ENCODE measurements around the gene KLF11.

KLF11 gene

DNA sequence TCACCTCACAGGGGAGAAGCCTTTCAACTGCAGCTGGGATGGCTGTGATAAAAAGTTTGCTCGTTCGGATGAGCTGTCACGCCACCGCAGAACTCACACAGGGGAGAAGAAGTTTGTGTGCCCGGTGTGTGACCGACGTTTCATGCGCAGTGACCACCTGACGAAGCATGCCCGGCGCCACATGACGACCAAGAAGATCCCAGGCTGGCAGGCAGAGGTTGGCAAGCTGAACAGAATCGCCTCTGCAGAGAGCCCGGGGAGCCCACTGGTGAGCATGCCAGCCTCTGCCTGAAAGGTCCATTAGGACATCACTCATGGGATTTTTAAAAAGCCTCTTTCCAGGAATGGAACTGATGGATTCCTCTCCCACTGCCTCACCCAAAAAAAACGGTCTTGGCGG, 8.9 kb downstream of the KLF11 start:
- TF ChIP-seq Cebpa-rat (IDR thresholded peaks at IDR 0.05) = no peak
- Histone ChIP-seq H3K36me3 (peaks cover 13 to 72% (median 56%) of the 10 kb centered on the region in 11 experiments), H3K4me1 (peaks cover 43 to 67% (median 54%) of the 10 kb centered on the region in 10 experiments), H3K27ac (peak overlapping the region in 1 of 11 experiments; percentile 10; a peak in 1 of 22 replicates), H3K4me3 (no peak overlapping the region), H4K20me1 (peaks cover 10 to 72% (median 19%) of the 10 kb centered on the region in 11 experiments; a peak in 14 of 22 replicates), H3K27me3 (peaks cover 0 to 5% (median 0%) of the 10 kb centered on the region in 11 experiments; a peak in 1 of 22 replicates), H3K9ac (peak overlapping the region in 8 of 11 experiments; percentile 10 to 56 (median 28); a peak in 11 of 22 replicates), H3K9me3 (replicated peaks in 1 of 11) (0 out of 22 replicates have a peak, but pooled peaks cover 0 to 3% (median 0%) of the 10 kb centered on the region in 11 experiments), H3K4me2 (peak overlapping the region; percentile 58 to 88 (median 71))

DNA sequence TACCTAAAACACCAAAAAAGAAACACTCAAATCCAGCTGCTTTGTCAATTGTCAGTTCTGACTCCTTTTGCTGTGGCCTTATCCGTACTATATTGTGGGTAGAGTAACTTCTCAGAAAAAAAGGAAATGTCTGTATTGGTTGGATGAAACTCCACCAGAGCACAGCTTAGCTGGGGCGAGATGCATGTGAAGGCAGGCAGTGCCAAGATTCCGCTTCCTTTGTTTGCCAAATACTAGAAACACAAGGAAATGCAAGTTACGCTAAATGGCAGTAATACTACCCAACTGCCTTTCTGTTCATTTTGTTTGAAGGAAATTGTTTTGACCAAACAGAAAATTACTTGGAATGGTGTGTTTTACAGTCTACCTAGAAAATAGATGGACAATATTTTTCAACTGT, 10.0 kb downstream of the KLF11 start:
- Histone ChIP-seq H4K20me1 (peaks cover 2 to 61% (median 13%) of the 10 kb centered on the region in 11 experiments; a peak in 14 of 22 replicates), H3K4me2 (peak overlapping the region; percentile 58 to 88 (median 71)), H3K27ac (peak overlapping the region in 7 of 11 experiments; percentile 9 to 37 (median 14); a peak in 10 of 22 replicates)

DNA sequence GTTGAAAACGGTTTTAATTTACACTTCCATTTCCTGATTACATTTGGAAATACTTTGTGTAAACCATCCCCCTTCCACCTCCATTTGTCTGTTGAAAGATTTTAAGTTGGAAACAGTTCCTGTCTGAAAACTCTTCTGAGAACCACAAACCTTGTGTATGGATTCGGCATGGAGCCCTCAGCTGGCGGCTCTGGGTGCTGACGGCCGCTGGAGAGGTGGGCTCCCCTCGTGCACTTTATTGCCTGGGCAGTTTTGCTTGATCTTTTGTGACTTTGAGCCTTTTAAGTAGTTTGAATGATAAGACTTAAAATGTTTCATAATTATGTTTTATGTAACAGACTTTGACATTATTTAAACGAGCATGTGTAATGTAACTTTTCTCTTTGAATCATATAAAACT, 11.1 kb downstream of the KLF11 start:
- Histone ChIP-seq H4K20me1 (peaks cover 0 to 52% (median 6%) of the 10 kb centered on the region in 11 experiments; a peak in 9 of 22 replicates), H3K36me3 (peaks cover 0 to 52% (median 38%) of the 10 kb centered on the region in 11 experiments; a peak in 19 of 22 replicates), H3K27ac (no peak overlapping the region), H3K4me2 (peak overlapping the region in 6 of 11 experiments; percentile 59 to 77 (median 69); a peak in 5 of 22 replicates), H3K9me3 (replicated peaks in 1 of 11) (0 out of 22 replicates have a peak, but pooled peaks cover 0 to 3% (median 0%) of the 10 kb centered on the region in 11 experiments), H3K9ac (no peak overlapping the region), H3K27me3 (peaks cover 0 to 5% (median 0%) of the 10 kb centered on the region in 11 experiments; a peak in 1 of 22 replicates), H3K4me1 (peaks cover 46 to 61% (median 54%) of the 10 kb centered on the region in 10 experiments), H3K4me3 (no peak overlapping the region)
- TF ChIP-seq Cebpa-rat (IDR thresholded peaks at IDR 0.05) = no peak

More for the DNA sequence above, 10.0 kb downstream of the KLF11 start:
- Histone ChIP-seq H3K27me3 (peaks cover 0 to 5% (median 0%) of the 10 kb centered on the region in 11 experiments; a peak in 1 of 22 replicates), H3K4me3 (no peak overlapping the region), H3K4me1 (peaks cover 48 to 67% (median 59%) of the 10 kb centered on the region in 10 experiments), H3K9ac (peak overlapping the region in 6 of 11 experiments; percentile 0 to 51 (median 8); a peak in 5 of 22 replicates), H3K36me3 (peaks cover 2 to 61% (median 45%) of the 10 kb centered on the region in 11 experiments), H3K9me3 (replicated peaks in 1 of 11) (0 out of 22 replicates have a peak, but pooled peaks cover 0 to 3% (median 0%) of the 10 kb centered on the region in 11 experiments)
- TF ChIP-seq Cebpa-rat (IDR thresholded peaks at IDR 0.05) = no peak

DNA sequence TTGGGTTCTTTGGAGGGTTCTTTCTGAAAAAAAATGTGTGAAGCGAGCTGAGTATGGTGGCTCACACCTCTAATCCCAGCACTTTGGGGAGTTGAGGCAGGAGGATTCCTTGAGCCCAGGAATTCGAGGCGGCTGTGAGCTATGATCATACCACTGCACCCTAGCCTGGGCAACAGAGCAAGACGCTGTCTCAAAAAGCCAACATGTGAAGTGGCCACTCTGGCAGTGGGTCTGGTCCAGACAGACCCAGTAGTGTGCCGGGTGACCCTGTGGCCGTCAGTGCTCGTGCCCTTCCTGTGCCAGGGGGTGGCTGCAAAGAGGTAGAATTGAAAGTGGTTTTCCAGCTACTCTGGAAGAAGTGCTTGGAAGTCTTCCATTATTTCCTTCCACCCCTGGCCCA, 11.6 kb downstream of the KLF11 start:
- 0 out of 22 replicates have a peak, but pooled peaks cover 0 to 3% (median 0%) of the 10 kb centered on the region in 11 experiments for H3K9me3 ChIP-seq (replicated peaks in 1 of 11)
- H3K9ac ChIP-seq = no peak overlapping the region
- peaks cover 0 to 5% (median 0%) of the 10 kb centered on the region in 11 experiments; a peak in 1 of 22 replicates for H3K27me3 ChIP-seq
- H3K27ac ChIP-seq = no peak overlapping the region
- H4K20me1 ChIP-seq = peaks cover 0 to 47% (median 3%) of the 10 kb centered on the region in 11 experiments; a peak in 7 of 22 replicates
- H3K4me1 ChIP-seq = peaks cover 45 to 61% (median 53%) of the 10 kb centered on the region in 10 experiments
- TF ChIP-seq Cebpa-rat (IDR thresholded peaks at IDR 0.05) = no peak
- H3K4me2 ChIP-seq = no peak overlapping the region
- H3K4me3 ChIP-seq = no peak overlapping the region
- H3K36me3 ChIP-seq = peaks cover 0 to 47% (median 32%) of the 10 kb centered on the region in 11 experiments; a peak in 19 of 22 replicates

DNA sequence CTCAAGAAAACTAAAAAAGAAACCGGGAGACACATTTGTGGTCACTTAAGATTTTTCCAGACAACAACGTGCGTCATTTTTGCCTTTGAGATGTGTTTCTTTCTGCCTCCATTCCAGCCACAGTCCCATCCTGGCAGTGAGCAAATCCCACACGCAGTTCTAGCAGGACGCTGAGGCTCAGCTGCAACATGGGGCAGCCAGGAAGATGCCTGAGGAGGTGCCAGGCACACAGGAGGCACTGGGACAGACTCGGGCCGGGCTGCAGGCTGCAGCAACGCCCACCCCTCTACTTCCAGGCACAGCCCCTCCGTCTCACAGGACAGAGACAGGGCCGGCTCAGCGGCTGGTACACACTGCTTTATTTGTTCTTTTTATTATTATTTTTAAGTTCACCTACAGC, 13.1 kb downstream of the KLF11 start:
- peak overlapping the region in 1 of 11 experiments; percentile 82; a peak in 1 of 22 replicates for H3K27ac ChIP-seq
- H3K9me3 ChIP-seq (replicated peaks in 1 of 11) = no peaks in the 10 kb centered on the region
- peak overlapping the region in 1 of 10 experiments; percentile 55; a peak in 1 of 20 replicates for H3K4me3 ChIP-seq
- peak overlapping the region in 2 of 11 experiments; percentile 32 to 75; a peak in 1 of 22 replicates for H3K9ac ChIP-seq
- peak overlapping the region; percentile 80 to 96 (median 87) for H3K4me2 ChIP-seq
- peaks cover 0 to 36% (median 0%) of the 10 kb centered on the region in 11 experiments; a peak in 7 of 22 replicates for H4K20me1 ChIP-seq
- no peak for TF ChIP-seq Cebpa-rat (IDR thresholded peaks at IDR 0.05)
- H3K27me3 ChIP-seq = peaks cover 0 to 5% (median 0%) of the 10 kb centered on the region in 11 experiments; a peak in 1 of 22 replicates
- H3K4me1 ChIP-seq = peaks cover 45 to 60% (median 52%) of the 10 kb centered on the region in 10 experiments
- H3K36me3 ChIP-seq = peaks cover 0 to 38% (median 21%) of the 10 kb centered on the region in 11 experiments; a peak in 18 of 22 replicates

DNA sequence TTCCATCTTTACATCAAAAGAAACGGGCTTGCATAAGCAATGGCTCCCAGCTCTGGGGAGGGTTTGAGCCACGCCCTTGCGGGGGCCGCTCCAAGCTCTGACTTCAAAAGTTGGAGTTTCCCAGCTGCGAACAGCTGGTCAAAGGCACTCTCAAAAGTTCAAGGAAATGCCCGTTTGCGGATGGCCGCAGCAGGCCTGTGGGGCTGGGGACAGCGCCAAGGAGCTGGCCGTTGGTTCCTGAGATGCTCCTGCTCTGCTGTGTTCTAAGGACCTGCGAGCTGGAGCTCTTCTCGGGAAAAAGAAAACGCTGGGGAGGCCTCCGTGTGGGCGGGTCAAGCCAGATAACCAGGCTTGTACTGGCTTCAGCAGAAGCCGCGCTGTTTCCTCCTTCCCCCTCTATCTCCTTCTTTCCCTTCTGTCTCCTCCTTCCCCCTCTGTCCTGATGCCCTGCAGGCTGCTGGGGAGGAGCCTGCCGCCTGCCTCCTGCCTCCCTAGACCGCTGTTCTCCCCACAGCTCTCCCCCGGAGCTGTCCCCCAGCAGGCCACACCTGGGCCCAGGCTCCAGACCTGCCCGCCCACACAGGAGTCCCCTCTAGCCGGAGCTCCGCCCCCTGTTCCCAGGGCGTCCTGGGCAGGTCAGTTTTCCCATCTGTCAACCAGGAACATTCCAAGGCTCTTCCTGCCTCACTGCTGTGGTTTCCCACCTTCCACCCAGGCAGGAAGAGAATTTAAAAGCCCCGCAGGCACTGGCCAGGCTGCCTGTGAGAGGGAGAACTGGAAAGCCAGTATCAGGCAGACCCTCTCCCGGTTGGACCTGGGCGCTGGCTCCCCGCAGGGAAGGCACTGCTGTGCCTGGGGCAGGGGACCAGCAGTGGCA, 14.1 kb downstream of the KLF11 start:
- Histone ChIP-seq H3K27ac (peak overlapping the region in 10 of 11 experiments; percentile 3 to 82 (median 53); a peak in 16 of 22 replicates), H3K9ac (peak overlapping the region; percentile 34 to 75 (median 52); a peak in 18 of 22 replicates), H3K36me3 (peaks cover 0 to 31% (median 18%) of the 10 kb centered on the region in 11 experiments; a peak in 18 of 22 replicates), H3K9me3 (replicated peaks in 1 of 11) (no peaks in the 10 kb centered on the region), H3K27me3 (no peaks in the 10 kb centered on the region), H3K4me1 (peaks cover 37 to 51% (median 43%) of the 10 kb centered on the region in 10 experiments), H4K20me1 (peaks cover 0 to 26% (median 0%) of the 10 kb centered on the region in 11 experiments; a peak in 5 of 22 replicates), H3K4me2 (peak overlapping the region; percentile 80 to 96 (median 87)), H3K4me3 (peak overlapping the region; percentile 7 to 61 (median 42); a peak in 14 of 20 replicates)
- TF ChIP-seq Cebpa-rat (IDR thresholded peaks at IDR 0.05) = no peak

DNA sequence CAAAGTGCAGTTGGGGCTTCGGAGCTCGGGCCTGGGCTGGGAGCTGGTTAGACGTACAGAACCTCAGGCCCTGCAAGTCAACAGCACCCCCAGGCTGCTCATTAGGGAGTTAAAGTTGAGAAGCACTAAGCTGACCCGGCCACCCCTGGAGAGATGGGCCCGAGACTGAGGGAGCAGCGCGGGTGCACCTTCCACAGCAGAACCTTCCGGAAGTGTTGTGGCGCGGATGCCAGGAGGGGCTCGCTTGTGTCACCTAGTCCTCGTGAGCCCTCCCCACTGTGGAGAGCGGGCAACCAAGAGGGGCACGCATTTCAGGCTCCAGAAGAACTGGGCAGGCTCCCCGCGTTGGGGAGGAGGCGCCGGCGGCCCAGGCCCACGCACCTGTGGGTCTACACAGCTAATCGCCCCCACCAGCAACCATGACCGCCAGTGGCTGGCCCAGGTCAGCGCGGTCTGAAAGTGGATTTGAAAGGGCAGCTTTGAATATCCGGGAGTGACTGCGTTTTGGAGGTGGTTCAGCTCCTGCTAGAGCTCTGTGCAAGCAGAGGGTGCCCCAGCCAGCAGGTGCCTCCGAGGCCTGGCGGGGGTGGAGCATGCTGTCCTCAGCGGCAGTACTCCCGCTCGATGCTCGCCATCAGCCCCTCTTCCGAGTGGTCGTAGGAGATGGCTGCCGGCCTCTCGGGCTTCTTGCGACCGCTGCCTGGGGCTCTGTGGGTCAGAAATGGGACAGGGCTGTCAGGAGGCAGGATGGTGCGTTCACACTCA, 15.1 kb downstream of the KLF11 start:
- no peak for TF ChIP-seq Cebpa-rat (IDR thresholded peaks at IDR 0.05)
- no peak overlapping the region for H3K4me3 ChIP-seq
- H3K27me3 ChIP-seq = no peaks in the 10 kb centered on the region
- no peaks in the 10 kb centered on the region for H3K9me3 ChIP-seq (replicated peaks in 1 of 11)
- peaks cover 28 to 41% (median 33%) of the 10 kb centered on the region in 10 experiments for H3K4me1 ChIP-seq
- H4K20me1 ChIP-seq = peaks cover 0 to 17% (median 0%) of the 10 kb centered on the region in 11 experiments; a peak in 5 of 22 replicates
- peaks cover 0 to 24% (median 17%) of the 10 kb centered on the region in 11 experiments; a peak in 16 of 22 replicates for H3K36me3 ChIP-seq
- H3K4me2 ChIP-seq = peak overlapping the region in 2 of 11 experiments; percentile 83 to 85; a peak in 2 of 22 replicates
- H3K9ac ChIP-seq = no peak overlapping the region
- no peak overlapping the region; a peak in 1 of 22 replicates for H3K27ac ChIP-seq

DNA sequence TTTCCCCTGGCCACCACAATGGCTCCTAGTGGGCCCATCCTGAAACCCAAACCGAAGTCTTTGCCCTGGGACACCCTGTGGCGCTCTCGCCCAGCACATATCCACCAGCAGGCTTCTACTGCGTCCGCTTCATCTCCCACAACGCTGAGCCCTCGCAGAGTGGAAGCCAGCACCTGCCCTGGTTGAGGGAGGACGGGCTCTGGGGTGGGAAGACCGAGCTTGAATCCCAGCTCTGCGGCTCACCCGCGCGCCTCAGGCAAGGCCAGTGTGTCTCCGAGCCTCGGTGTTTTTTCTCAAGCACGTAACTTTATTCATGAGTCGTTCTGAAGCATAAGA, 15.6 kb downstream of the KLF11 start:
- Histone ChIP-seq H3K36me3 (peaks cover 0 to 19% (median 13%) of the 10 kb centered on the region in 11 experiments; a peak in 16 of 22 replicates), H3K4me1 (peaks cover 22 to 36% (median 27%) of the 10 kb centered on the region in 10 experiments), H3K4me3 (no peak overlapping the region), H3K4me2 (no peak overlapping the region), H3K27ac (no peak overlapping the region), H4K20me1 (peaks cover 0 to 12% (median 0%) of the 10 kb centered on the region in 11 experiments; a peak in 5 of 22 replicates), H3K9ac (no peak overlapping the region), H3K9me3 (replicated peaks in 1 of 11) (no peaks in the 10 kb centered on the region), H3K27me3 (no peaks in the 10 kb centered on the region)
- no peak for TF ChIP-seq Cebpa-rat (IDR thresholded peaks at IDR 0.05)
